H7 (cell line): Measurements from ENCODE around the gene AMDHD2. TPM values are rescaled to one million over a fixed set of nuclear protein-coding genes. Genes with fewer than 3 reads are reported as not detected.
A peak's percentile ranks its signal among the peaks of the same experiment; 100 is the strongest.

Source experiments
- DNase-seq: peaks from one replicate; pipeline ENCODE4 v3.0.0; 2012
- H3K27me3 ChIP-seq: 2 replicates; pipeline ENCODE4 v1.6.0; 2011; ENCODE audit warnings: mild to moderate bottlenecking, low read length; ENCODE audit not compliant: control insufficient read depth, insufficient read depth
- H3K36me3 ChIP-seq: replicated peaks from 2 replicates; pipeline ENCODE4 v1.5.1; 2011; ENCODE audit warnings: low read length; ENCODE audit not compliant: control insufficient read depth, insufficient read depth
- H3K4me3 ChIP-seq: 2 replicates; pipeline ENCODE4 v1.5.1; 2011; ENCODE audit warnings: low read depth, mild to moderate bottlenecking, control low read depth, low read length, moderate library complexity; ENCODE audit not compliant: insufficient read depth
- total RNA-seq: library from RNA; depleted of rRNA; stranded (reverse); fragments of >200 nt; shearing (Covaris generic); gene quantifications from 2 replicates; pipeline ENCODE4 v1.2.3, GENCODE V29; 2014; rRNA removed

The AMDHD2 gene
- total RNA-seq, result 50.5 and 62.3 TPM in 2 replicates

GRCh38 chr16:2520097-2520783, at the start of gene AMDHD2:
AMDHD2 (plus strand) TSS chr16:2520371; CDS start chr16:2520459, 88 bp downstream.
- H3K36me3 ChIP-seq, result peaks cover 8% of the 10 kb centered on the region
- DNase-seq, result peak; percentile 99
- H3K4me3 ChIP-seq, result peak within 1 kb of the TSS; percentile 61

GRCh38 chr16:2470603-2471015, 49.6 kb upstream of the AMDHD2 start:
- DNase-seq, result no peak
- H3K27me3 ChIP-seq, result peaks cover 56% of the 10 kb centered on the region

More at GRCh38 chr16:2520097-2520783, at the start of gene AMDHD2:
- H3K27me3 ChIP-seq, result no peaks in the 10 kb centered on the region

GRCh38 chr16:2471016-2471652, 49.0 kb upstream of the AMDHD2 start, which contains the start of gene NTN3:
NTN3 (plus strand) TSS chr16:2471297; CDS start chr16:2471702, 405 bp downstream.
- H3K4me3 ChIP-seq, result peak within 1 kb of the TSS; percentile 37
- peaks cover 56% of the 10 kb centered on the region for H3K27me3 ChIP-seq
- peak; percentile 96 for DNase-seq
- no peaks in the 10 kb centered on the region for H3K36me3 ChIP-seq

More at GRCh38 chr16:2470603-2471015, 49.6 kb upstream of the AMDHD2 start:
- Histone ChIP-seq H3K4me3 (no peak overlapping the region), H3K36me3 (no peaks in the 10 kb centered on the region)

- Histone ChIP-seq H3K27me3 (peaks cover 56% of the 10 kb centered on the region), H3K4me3 (peak overlapping the region; percentile 37)
- no peak for DNase-seq
Observed at GRCh38 chr16:2471653-2472487, 48.3 kb upstream of the AMDHD2 start.

GRCh38 chr16:2472488-2472864, 47.7 kb upstream of the AMDHD2 start:
- Histone ChIP-seq H3K4me3 (no peak overlapping the region), H3K36me3 (no peaks in the 10 kb centered on the region), H3K27me3 (peaks cover 56% of the 10 kb centered on the region)
- DNase-seq, result no peak

More at GRCh38 chr16:2471653-2472487, 48.3 kb upstream of the AMDHD2 start:
- no peaks in the 10 kb centered on the region for H3K36me3 ChIP-seq

GRCh38 chr16:2472885-2473445, 47.2 kb upstream of the AMDHD2 start:
- Histone ChIP-seq H3K27me3 (peaks cover 56% of the 10 kb centered on the region), H3K36me3 (no peaks in the 10 kb centered on the region), H3K4me3 (peak overlapping the region; percentile 73)
- peak; percentile 68 for DNase-seq

- Histone ChIP-seq H3K27me3 (peaks cover 52% of the 10 kb centered on the region), H3K4me3 (peak overlapping the region; percentile 73), H3K36me3 (no peaks in the 10 kb centered on the region)
- peak; percentile 87 for DNase-seq
Observed at GRCh38 chr16:2473446-2473926, 46.7 kb upstream of the AMDHD2 start.

GRCh38 chr16:2473999-2474876, 45.9 kb upstream of the AMDHD2 start:
- peaks cover 46% of the 10 kb centered on the region for H3K27me3 ChIP-seq
- peak overlapping the region; percentile 73 for H3K4me3 ChIP-seq
- peak; percentile 90 for DNase-seq
- H3K36me3 ChIP-seq, result no peaks in the 10 kb centered on the region

GRCh38 chr16:2474877-2475412, 45.2 kb upstream of the AMDHD2 start, which contains the start of gene TBC1D24:
TBC1D24 (plus strand) TSS chr16:2475127; CDS start chr16:2496149, 21,022 bp downstream.
- Histone ChIP-seq H3K36me3 (no peaks in the 10 kb centered on the region), H3K4me3 (peak within 1 kb of the TSS; percentile 73), H3K27me3 (peaks cover 41% of the 10 kb centered on the region)
- DNase-seq, result peak; percentile 100

- Histone ChIP-seq H3K4me3 (peak overlapping the region; percentile 63), H3K36me3 (no peaks in the 10 kb centered on the region), H3K27me3 (peaks cover 33% of the 10 kb centered on the region)
- DNase-seq, result peak; percentile 95
Observed at GRCh38 chr16:2475413-2476344, 44.5 kb upstream of the AMDHD2 start.

- no peak for DNase-seq
- Histone ChIP-seq H3K27me3 (peaks cover 29% of the 10 kb centered on the region), H3K36me3 (no peaks in the 10 kb centered on the region), H3K4me3 (no peak overlapping the region)
Observed at GRCh38 chr16:2476345-2476720, 43.8 kb upstream of the AMDHD2 start.

- no peak for DNase-seq
- H3K36me3 ChIP-seq, result no peaks in the 10 kb centered on the region
- no peak overlapping the region for H3K4me3 ChIP-seq
- H3K27me3 ChIP-seq, result peaks cover 25% of the 10 kb centered on the region
Observed at GRCh38 chr16:2476741-2477140, 43.4 kb upstream of the AMDHD2 start.
